Midbrain (tissue), 1 donor: ENCODE results near the gene NDUFV1.

Experiments
- DNase-seq: peaks from one replicate; lab custom pipeline; 2025; lab: John Stamatoyannopoulos, UW

Gene NDUFV1

DNA sequence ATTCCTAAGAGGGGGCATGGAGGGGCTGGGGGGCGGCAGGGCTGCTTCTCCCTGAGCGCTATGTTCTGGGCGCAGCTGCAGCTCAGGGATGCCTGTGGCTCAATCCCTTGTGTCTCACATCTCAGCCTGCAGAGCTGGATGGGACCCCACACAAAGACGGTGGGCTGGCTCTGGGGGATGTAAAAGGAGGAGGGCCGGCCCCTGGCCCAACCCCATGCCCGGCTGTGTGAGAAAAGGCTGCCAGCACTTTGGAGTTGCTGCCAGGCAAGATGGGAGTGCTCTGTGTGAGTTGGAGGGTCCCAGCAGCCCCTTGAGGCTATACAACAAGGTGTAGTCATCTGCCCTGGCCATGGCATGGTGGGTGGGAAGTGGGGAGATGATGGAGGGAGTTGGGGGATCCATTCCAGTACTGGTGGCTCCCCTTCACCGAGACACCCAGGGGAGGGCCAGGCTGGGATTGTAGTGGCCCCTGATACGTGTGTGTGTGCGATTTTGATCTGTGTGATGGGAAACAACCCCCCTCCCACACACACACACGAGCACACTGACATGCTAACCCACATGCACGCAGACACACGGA lies 34.1 kb downstream of the NDUFV1 start:
- DNase-seq = no peak

DNA sequence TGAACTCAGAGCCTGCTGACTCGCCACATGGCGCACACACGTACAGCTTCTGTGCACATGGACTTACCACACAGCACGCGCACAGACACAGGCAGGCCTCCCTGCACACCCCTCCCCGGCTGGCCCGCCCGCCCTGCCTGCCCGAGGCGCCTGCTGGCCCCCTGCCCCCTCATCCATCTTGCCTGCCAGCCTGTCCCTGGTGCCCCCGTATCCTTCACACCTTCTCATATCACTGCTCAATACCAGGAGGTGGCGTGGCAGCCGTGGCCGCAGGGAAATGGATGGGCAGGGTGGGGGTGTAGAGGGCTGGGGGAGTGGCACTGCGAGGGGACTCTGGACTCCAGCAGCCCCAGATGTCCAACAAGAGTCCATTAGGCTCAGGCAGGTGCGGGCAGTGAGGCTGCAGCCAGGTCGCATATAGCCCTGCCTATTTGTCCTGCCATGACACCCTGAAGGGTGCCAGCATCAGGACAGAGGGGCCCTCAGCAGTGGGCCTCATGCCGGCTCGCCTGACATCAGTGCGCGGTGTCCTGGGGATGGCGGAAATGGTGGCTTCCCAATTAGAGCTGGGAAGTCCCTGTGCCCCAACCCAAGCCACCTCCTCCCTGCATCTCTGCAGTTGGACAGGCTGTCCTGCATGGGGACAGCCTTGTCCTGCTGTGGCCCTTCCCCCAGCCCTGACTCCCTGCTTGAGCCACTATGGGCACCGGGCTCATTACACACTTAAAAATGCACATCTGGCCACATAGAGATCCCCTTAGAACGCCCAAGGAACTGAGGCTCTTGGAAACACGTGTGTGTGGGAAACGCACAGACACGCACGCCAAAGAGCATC lies 34.8 kb downstream of the NDUFV1 start:
- no peak for DNase-seq

DNA sequence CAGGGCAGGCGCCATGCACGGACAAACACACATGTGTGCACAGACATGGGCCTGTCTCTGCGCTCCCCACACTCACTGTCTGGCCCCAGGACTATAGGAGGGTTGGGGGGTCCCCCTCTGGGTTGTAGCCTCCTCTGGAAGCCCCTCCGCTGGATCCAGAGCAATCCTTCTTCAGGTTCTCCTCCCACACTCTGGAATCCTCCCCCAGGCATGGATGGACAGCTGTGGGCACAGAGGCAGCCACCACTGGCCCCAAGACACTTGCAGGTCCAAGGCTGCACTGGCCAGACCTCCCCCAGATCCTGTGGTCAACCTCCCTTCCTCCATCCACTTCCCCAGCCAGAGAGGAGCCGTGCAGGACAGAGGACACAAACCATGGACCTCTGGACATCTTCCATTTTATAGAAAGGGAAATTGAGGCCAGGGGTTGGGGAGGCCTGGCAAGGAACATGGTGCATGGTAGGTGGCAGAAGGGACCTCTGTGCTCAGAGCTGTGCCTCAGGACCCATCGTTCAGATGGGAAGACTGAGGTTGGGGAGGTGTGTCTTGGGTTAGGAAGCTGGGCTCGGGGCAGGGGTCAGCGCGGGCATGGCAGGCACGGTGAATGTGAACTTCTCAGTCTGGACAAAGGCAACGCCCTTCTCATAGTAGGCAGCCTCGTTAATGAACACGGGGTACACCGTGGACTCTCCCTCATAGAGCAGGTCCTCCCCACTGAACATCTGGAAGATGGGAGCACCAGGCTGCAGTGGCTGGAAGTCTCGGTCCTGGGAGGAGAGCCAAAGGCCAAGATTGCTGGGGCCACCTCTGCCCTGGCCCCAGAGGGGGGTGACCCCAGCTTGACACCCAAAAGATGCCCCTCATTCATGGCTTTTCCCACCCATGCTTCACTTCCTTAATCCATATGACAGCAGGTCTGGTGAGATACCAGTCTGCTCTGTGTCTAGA lies 35.7 kb downstream of the NDUFV1 start:
- no peak for DNase-seq

DNA sequence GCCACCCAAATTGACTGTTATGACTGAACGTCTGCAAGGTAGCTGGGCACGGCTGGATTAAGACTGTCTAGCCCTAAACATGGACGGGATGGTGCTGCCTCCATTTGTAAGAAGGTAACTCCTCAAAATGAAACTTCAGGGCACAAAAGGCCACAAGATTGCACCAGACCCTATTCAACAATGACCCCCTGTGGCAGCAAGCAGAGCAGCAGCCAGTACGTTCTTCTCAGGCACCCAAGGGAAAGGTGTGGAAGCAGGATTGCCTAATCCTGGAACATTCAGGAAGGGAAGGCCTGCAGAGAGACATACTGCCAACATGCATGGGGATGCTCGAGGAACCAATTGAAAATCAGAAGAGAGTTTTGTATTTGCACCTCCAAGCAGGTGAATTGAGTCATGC lies 37.3 kb downstream of the NDUFV1 start:
- no peak for DNase-seq

DNA sequence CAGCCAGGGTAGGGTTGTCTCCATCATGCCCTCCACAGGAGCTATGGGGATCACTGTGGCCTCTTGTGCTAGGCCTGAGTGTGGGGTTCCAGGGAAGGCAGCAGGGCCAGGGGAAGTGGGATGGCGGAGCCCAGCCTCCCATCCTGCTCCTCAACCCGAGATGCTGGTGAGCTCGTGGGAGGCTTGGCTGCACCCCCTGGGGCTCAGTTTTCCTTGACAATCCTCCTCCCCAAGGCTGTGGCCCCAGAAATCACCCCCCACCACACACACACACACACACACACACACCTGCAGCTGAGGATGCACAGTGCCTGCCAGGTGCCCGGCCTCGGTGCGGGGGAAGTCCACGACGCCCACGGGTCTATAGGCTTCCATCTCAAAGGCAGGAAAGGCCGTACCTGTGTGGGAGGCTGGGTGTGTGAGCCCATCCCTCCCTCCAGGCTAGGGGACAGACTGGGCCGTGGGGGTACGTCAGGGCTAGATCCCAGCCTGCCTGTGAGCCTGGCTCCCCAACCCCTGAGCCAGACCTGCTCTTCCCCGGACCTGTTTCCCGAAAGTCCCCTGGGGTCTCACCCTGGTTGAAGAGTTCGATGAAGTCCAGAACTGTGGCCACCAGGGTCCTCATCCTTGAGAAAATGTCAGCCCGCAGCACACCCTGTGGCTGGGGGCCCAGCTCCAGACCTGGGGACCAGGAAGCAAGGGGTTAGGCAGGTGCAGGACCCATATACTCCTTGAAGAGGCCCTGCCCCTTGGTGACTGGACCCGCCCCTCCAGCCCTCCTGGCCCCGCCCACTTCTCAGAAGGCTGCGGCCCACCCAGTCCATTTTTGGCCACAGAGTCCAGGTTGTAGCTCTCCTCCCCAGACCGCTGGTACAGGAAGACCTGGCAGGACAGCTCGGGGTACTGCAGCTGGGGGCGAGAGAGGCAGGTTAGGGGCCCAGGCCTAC lies 38.0 kb downstream of the NDUFV1 start:
- DNase-seq = no peak

DNA sequence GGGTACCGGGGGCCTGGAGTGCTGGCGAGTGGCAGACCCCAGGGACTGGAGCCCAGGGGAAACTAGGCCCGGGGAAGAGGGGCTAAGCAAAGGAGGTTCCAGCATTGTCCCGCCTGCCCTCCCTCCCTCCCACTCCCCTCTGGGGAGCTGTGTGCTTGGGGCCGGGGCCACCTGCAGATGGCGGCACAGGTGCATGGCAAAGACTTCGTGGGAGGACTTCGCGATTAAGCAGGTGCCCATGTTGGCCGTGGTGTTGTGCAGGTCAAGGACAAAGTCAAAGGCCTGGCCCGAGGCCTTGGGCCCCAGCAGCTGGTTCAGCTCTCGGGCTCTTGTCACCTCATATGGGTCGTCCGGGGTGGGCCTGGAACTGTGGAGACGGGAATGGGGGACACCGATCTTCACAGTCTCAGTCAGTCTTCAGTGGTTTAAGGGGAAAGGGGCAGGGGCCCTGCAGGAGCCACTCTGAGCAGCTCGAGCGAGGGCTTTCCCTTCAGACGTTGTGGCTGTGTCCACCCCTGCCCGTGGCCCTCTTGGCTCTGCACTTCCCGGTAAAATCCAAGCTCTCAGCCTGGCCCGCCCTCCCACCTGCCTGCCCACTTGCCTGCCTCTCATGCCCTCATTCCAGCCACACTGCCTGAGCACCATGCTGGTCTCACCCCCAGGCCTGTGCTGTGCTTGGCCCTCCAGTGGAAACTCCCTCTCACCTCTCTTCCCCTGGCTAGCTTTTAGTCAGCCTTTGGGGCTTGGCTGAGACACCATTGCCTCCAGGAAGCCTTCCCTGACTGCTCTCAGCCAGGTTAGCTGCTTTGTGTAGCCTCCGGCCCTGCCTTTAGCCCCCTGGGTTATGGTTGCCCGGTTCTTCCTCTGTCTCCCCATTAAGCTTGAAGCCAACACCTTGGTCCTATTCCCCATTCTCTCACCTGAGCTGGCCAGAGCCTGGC lies 39.1 kb downstream of the NDUFV1 start:
- no peak for DNase-seq

DNA sequence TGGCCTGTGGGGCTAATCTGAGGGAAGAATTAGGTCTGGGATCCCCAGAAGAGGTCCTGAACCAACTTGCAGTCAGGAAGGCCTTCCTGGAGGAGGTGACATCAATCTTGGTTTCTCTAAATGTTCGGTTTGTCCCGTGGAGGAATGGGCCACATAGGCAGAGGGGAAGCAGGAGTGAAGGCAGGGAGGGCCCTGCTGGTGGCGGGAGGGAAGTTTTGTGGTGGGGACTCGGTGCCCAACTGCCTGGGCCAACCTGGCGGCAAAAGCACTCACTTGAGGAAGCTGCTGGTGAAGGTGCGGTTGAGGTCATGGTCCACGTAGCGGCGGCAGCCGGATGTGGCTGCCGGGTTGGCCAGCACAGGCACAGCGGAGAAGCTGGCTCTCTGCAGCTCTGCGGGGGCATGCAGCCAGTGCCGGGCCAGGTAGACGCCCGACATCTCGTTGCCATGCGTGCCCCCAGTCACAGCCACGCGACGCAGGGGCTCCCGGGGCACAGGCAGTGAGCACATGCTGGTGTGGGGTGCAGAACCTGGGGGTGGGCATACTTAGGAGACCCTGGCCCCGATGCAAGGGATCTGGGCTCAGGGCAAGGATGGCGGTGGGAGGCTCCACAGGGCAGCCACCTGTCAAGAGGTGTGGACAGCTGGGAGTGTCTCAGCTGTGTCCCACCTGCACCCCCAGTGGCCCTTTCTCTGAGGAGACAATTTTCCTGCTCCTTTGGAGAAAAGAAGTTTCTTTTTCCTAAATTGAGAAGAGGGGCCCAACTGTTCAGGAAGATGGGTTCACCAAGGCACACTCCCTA lies 40.0 kb downstream of the NDUFV1 start:
- DNase-seq = no peak

DNA sequence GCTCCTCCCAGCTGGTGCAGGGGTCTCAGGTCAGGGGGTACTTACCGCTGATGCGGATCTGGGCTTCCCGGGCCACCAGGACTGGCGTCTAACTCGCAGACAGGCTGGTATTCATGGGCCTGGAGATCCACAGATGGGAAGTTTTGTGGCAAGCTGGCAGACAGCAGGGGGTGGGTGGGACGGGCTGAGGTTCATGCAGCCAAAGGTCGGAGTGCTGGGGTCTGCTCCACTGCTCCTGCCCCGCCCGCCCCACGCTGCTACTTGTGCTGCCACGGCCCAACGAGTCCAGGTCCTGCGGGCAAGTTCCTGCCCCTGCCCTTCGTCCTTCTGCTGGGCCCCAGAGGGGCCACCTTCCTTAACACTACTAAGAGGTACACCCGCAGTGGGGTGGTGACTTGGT lies 40.7 kb downstream of the NDUFV1 start:
- DNase-seq = no peak

DNA sequence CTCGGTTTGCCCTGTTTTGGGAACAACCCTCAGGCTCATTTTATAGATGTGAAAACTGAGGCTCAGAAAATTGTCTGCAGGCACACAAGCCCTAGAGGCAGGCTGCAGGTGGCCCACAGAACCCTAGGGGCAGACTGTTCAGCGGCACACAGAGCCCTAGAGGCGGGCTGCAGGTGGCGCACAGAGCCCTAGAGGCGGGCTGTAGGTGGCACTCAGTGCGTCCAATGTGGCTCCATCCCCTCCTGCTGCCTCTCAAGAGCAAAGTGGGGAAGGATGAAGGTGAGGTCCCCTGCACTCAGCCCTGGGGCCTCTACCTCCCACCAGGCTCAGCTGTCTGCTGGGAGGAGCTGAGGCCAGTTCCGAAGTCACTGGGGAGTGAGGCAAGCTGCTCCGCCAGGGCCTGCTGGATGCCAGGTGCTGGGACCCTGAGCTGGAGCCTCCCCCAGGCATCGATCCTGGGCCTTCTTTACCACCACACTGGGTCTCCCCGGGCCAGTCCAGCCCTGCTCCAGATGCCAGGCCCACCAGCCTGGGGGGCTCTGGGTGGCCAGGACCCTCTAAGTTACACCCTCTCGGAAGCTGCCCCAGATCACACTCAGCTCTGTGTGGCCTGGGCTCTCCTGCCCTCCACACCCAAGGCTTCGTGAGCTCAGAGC lies 41.5 kb downstream of the NDUFV1 start:
- DNase-seq = no peak

DNA sequence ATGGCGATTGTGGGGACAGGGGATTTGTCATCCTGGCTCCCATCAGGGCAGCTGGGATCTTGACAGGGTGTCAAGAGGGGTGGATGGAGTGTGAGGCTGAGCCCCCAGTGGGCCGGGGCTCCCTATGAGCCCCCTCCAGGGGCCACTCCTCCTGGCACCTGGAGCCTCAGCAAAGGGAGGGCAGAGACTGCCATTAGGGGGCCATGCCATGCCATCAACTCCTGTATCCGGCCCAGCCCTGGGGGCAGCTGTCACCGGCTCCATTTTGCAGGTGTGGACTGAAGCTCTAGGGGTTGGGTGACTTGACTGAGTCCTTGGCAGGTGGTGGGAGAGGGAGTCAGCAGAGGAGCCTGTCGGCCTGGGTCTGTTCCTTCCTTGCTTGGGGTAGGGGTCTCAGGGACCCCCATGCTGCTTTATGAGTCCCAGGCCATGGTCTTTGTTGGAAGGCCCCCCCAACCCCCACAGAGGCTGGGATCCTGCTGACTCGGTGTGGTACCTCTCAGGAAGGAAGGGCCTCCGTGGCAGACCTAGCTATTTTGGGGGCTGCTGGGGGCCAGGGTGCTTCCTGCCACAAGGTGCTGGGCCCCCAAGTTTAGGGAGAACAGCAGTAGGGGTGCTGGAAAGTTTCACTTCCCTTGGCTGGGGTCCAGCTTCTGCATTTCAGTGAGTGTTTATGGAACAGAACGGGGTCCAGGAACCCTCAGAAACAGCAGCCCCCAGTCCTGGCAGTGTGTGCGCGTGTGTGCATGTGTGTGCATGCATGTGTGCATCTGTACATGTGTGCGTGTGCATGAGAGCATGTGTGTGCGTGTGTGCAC lies 42.3 kb downstream of the NDUFV1 start:
- DNase-seq = peak; percentile 36

DNA sequence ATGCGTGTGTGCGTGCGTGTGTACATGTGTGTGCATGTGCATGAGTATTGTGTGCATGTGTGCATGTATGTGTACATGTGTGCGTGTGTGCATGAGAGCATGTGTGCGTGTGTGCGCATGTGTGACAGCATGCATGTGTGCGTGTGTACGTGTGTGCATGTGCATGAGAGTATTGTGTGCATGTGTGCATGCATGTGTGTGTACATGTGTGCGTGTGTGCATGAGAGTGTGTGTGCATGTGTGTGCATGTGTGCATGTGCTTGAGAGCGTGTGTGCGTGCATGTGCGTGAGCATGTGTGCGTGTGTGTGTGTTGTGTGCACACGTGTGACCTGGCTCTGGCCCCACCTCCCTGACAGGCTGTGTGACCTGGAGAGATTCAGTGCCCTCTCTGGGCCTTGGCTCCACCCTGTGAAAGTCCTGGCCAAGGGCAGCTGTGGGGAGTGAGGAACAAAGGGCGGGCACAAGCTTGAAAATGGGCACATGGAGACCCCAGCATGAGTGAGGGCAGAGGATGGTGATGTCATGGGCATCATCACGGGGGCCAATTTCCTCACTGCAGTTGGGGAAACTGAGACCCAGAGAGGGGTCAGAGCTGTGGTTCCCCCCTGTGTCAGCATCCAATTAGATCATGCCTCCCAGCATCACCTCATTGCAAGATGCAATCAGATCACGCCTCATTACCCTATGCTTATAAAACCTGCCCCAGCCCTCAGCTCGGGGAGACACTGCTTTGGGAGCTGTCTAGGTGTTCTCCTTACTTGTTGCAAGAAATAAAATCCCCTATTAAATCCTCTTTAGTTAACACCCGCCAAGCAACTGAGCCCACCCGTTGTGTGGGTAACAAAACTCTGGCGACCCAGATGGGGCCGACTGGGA lies 43.1 kb downstream of the NDUFV1 start:
- DNase-seq = no peak

DNA sequence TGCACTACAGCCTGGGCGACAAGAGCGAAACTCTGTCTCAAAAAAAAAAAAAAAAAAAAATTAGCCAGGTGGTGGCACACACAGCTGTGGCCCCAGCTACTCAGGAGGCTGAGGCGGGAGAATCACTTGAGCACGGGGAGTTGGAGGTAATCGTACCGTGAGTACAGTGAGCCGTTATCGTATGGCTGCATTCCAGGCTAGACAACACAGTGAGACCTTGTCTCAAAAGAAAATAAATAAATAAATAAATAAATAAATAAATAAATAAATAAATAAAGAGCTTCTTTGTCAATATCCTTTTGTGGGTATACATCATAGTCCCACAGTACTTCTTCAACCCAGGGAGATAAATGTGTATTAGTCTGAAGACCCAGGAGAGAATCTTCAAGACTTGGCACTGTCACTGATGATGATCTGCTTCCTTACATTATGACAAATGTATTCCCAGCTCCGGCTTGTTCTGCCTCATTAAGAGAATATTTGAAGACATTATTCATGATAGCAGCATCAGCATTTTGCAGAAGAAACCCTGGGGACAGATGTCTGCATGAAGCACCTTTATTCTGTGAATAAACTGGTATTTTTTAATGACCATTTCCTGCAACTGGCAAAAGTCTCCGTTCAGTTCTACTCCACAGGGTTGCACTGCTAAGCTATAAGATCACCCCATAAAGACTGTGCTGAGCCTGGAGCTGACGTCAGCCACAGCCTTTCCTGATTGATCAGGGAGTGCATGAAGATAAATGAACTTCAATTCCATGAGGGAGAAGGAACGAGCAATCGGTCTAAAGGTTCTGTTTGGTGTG lies 45.4 kb downstream of the NDUFV1 start:
- DNase-seq = no peak

DNA sequence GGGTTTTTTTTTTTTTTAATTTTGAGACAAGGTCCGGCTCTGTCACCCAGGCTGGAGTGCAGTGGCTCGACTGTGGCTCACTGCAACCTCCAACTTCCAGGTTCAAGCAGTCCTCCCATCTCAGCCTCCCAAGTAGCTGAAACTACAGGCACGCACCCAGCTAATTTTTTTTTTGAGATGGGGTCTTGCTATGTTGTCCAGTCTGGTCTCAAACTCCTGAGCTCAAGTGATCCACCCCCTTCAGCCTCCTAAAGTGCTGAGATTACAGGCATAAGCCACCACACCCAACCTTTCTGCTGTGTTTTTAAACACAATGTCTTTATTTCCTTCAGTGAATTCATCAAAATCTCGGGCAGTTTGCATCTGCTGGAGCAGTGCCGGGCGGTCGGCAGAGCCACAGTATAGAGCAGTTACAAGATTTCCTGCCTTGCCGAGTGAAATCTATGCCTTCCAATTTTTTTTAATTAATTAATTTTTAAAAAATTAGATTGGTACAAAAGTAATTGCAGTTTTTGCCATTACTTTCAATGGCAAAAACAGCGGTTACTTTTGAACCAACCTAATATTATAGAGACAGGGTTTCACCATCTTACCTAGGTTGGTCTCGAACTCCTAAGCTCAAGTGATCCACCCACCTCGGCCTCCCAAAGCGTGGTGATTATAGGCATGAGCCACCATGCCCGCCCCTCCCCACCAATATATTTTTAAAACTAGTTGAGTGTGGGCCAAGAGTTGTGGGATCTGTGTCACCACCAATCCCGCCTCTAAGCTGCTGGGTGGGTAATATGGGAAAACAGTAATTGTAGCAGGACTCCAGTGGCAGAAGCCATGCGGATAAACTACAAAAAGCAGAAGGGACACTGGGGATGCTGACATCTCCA lies 46.5 kb downstream of the NDUFV1 start:
- no peak for DNase-seq

DNA sequence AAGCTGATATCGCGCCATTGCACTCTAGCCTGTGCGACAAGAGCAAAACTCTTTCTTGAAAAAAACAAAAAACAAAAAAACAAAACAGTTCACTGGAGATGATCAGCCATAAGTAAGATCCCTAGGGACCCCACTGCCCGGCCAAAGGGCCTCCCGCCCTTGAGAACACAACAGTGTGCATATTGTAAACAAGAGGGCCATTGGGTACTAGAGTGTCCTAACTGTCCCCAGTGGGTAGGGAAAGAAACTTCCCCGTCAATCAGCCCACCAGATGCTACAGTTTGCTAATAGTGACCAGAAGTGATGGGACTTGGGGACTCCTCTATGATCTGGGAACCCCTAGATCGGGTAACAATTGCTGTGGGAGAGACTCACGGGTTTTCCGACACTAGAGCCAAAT lies 47.5 kb downstream of the NDUFV1 start:
- DNase-seq = no peak

DNA sequence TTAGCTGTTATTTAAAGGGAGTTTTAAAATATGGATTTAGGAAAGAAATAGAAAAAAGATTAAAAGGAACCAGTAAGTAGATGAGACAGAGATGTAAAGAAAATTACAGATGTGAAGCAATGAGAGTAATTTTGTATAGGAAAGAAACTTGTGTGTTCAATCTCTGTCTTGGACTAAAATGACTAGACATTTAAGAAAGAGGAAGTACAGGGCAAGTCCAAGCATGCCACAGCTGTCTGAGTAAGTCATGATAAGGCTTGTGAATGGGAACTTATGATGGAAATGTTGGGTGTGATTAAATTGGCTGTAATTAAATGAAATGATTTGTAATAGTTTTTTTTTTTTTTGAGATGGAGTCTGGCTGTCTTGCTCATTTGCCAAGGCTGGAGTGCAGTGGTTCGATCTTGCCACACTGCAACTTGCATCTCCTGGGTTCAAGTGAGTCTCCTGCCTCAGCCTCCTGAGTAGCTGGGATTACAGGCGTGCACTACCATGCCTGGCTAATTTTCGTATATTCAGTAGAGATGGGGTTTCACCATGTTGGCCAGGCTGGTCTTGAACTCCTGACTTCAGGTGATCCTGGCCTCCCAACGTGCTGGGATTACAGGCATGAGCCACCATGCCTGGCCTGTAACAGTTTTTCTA lies 49.7 kb downstream of the NDUFV1 start:
- no peak for DNase-seq
